ENCODE results near the gene IL9R. TPM values are rescaled to one million over a fixed set of nuclear protein-coding genes. Genes with fewer than 3 reads are reported as not detected.

IL9R gene
- 1 to 10 TPM; 3.9 to 5.0 TPM for total RNA-seq
- 0.16 TPM for polyA plus RNA-seq

DNA sequence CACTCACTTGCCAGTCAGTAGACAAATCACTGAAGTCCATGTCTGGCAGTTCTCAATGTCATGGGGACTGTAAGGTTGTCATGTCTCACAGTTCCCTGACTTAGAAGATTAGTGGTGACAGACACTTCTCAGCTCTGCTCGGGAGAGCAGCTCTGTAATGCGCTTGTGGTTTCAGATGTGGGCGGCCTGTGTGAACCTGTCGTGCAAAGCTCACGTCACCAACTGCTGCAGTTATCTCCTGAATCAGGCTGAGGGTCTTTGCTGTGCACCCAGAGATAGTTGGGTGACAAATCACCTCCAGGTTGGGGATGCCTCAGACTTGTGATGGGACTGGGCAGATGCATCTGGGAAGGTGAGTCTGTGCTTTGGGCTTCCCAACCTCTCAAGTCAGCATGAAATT lies at the start of gene IL9R:
Gene IL9R, plus strand, starts transcription at position 261 of the 400 bp plus-strand sequence. Its CDS starts 64 bp downstream, at position 325.
- H3K27me3 Mint-ChIP-seq, result no peaks in the 10 kb centered on the region
- no peak within 1 kb of the TSS for H3K27ac ChIP-seq (ENCODE audit: low read depth, low read length)
- H3K36me3 ChIP-seq (ENCODE audit: insufficient read depth, low read length), result no peaks in the 10 kb centered on the region
- H3K36me3 Mint-ChIP-seq, result no peaks in the 10 kb centered on the region
- H3K4me1 ChIP-seq (ENCODE audit: insufficient read depth, low read length), result no peaks in the 10 kb centered on the region
- H3K4me1 Mint-ChIP-seq, result peaks cover 19 to 69% (median 57%) of the 10 kb centered on the region in 3 donors
- ChIA-PET POLR2A (no interaction called here), CTCF (no interaction called here)
- DNase-seq, result peak; percentile 20 to 82 (median 39)
- no peaks in the 10 kb centered on the region for H3K9me3 Mint-ChIP-seq
- H3K27me3 ChIP-seq (ENCODE audit: insufficient read depth, low read length, poor library complexity, severe bottlenecking), result no peaks in the 10 kb centered on the region
- H3K27ac Mint-ChIP-seq, result peak within 1 kb of the TSS; percentile 5 to 93 (median 86)
- no peaks in the 10 kb centered on the region for H3K9me3 ChIP-seq (ENCODE audit: low read length)
- no peak within 1 kb of the TSS for H3K4me3 ChIP-seq (ENCODE audit: low read length)
- peak within 1 kb of the TSS in 6 of 7 donors; percentile 24 to 69 (median 58) for H3K4me3 Mint-ChIP-seq

DNA sequence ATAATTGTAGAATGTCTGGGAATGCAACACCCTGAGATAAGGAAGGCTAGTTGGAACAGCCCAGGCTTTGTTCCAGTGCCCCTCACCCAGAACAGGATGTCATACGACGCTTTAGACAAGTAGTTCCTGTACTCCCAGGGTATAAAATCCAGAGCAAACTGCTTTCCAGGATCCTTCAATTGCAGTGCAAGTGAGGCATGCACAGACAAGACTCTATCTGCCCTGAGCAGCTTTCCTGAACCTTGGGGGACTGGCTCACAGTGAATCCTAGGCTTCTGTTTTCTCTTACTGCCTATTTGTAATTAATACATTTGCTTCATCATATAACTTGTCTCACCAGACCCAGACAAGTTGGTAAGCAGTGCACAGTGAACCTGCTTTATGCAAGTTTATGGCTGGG lies 48.4 kb upstream of the IL9R start:
- H3K27ac ChIP-seq (ENCODE audit: low read depth, low read length), result no peak overlapping the region
- no peak for DNase-seq
- POLR2A ChIA-PET, result no interaction called here
- H3K4me1 ChIP-seq (ENCODE audit: insufficient read depth, low read length), result no peaks in the 10 kb centered on the region
- H3K36me3 Mint-ChIP-seq, result peaks cover 0 to 7% (median 3%) of the 10 kb centered on the region in 3 donors
- no peaks in the 10 kb centered on the region for H3K9me3 Mint-ChIP-seq
- H3K4me1 Mint-ChIP-seq, result no peaks in the 10 kb centered on the region
- no peak overlapping the region for H3K4me3 Mint-ChIP-seq
- no peaks in the 10 kb centered on the region for H3K9me3 ChIP-seq (ENCODE audit: low read length)
- H3K36me3 ChIP-seq (ENCODE audit: insufficient read depth, low read length), result no peaks in the 10 kb centered on the region
- CTCF ChIA-PET, result no interaction called here
- no peak overlapping the region for H3K27ac Mint-ChIP-seq
- no peaks in the 10 kb centered on the region for H3K27me3 ChIP-seq (ENCODE audit: insufficient read depth, low read length, poor library complexity, severe bottlenecking)
- H3K4me3 ChIP-seq (ENCODE audit: low read length), result no peak overlapping the region
- no peaks in the 10 kb centered on the region for H3K27me3 Mint-ChIP-seq

DNA sequence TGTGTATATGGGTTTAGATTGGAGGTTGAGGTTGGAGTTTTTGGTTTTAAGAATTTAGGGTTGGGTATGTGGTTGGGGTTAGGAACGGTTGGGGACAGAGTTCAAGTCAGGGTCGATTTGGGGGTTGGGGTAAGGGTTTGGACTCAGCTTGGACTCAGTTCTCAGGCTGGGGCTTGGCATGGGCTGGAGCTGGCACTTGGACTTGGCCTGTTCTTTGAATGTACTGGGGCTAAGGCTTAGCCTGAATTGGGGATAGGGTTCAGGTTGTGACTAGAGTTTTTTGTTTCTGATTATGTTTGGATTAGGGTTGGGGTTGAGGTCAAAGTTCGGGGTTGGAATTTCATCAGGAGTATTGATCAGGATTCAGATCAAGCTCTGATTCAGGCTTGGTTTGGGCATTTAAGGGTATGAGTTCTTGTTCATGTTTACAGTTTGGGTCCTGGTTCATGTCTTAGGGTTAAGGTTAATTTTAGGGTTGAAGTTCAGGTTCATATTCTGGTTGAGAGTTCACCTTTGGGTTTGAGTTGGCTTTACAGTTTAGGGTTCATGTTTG lies 46.2 kb upstream of the IL9R start:
- Mint-ChIP-seq H3K9me3 (no peaks in the 10 kb centered on the region), H3K4me3 (no peak overlapping the region), H3K27ac (no peak overlapping the region), H3K36me3 (peaks cover 0 to 3% (median 1%) of the 10 kb centered on the region in 3 donors), H3K4me1 (no peaks in the 10 kb centered on the region), H3K27me3 (no peaks in the 10 kb centered on the region)
- H3K9me3 ChIP-seq (ENCODE audit: low read length), result no peaks in the 10 kb centered on the region
- H3K4me1 ChIP-seq (ENCODE audit: insufficient read depth, low read length), result no peaks in the 10 kb centered on the region
- H3K27ac ChIP-seq (ENCODE audit: low read depth, low read length), result no peak overlapping the region
- H3K36me3 ChIP-seq (ENCODE audit: insufficient read depth, low read length), result no peaks in the 10 kb centered on the region
- DNase-seq, result no peak
- POLR2A ChIA-PET, result no interaction called here
- CTCF ChIA-PET, result no interaction called here
- H3K27me3 ChIP-seq (ENCODE audit: insufficient read depth, low read length, poor library complexity, severe bottlenecking), result no peaks in the 10 kb centered on the region
- H3K4me3 ChIP-seq (ENCODE audit: low read length), result no peak overlapping the region

GRCh38 chrX:155953055-155953454 lies 44.4 kb upstream of the IL9R start:
- Mint-ChIP-seq H3K27me3 (no peaks in the 10 kb centered on the region), H3K36me3 (peaks cover 0 to 3% (median 1%) of the 10 kb centered on the region in 3 donors), H3K4me3 (no peak overlapping the region), H3K27ac (no peak overlapping the region), H3K9me3 (peaks cover 0 to 3% (median 0%) of the 10 kb centered on the region in 5 donors), H3K4me1 (no peaks in the 10 kb centered on the region)
- ChIA-PET CTCF (no interaction called here), POLR2A (no interaction called here)
- H3K27me3 ChIP-seq (ENCODE audit: insufficient read depth, low read length, poor library complexity, severe bottlenecking), result no peaks in the 10 kb centered on the region
- no peaks in the 10 kb centered on the region for H3K4me1 ChIP-seq (ENCODE audit: insufficient read depth, low read length)
- H3K9me3 ChIP-seq (ENCODE audit: low read length), result no peaks in the 10 kb centered on the region
- no peak for DNase-seq
- H3K4me3 ChIP-seq (ENCODE audit: low read length), result no peak overlapping the region
- no peak overlapping the region for H3K27ac ChIP-seq (ENCODE audit: low read depth, low read length)
- no peaks in the 10 kb centered on the region for H3K36me3 ChIP-seq (ENCODE audit: insufficient read depth, low read length)

DNA sequence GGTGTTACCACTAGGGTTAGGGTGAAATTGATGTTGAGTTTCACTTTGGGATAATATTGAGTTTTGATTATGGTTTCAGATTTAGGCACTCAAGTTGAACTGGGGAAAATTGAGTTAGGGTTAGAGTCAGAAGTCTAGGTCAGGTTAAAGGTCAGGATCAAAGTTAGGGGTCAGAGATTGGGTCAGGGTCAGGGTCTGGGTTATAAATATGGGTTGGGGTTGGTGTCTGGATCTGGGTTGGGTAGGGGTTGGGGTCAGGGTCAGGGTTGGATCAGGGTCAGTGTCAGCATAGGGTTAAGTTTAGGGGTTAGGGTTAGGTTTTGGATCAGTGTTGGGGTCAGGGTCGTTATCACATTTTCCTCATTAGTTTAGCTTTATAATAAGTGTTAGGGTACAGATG lies 42.7 kb upstream of the IL9R start:
- ChIA-PET POLR2A (no interaction called here), CTCF (no interaction called here)
- H3K27ac Mint-ChIP-seq, result no peak overlapping the region
- H3K27me3 Mint-ChIP-seq, result no peaks in the 10 kb centered on the region
- DNase-seq, result no peak
- H3K27me3 ChIP-seq (ENCODE audit: insufficient read depth, low read length, poor library complexity, severe bottlenecking), result no peaks in the 10 kb centered on the region
- H3K36me3 Mint-ChIP-seq, result peaks cover 0 to 3% (median 1%) of the 10 kb centered on the region in 3 donors
- no peaks in the 10 kb centered on the region for H3K36me3 ChIP-seq (ENCODE audit: insufficient read depth, low read length)
- no peaks in the 10 kb centered on the region for H3K4me1 ChIP-seq (ENCODE audit: insufficient read depth, low read length)
- H3K9me3 ChIP-seq (ENCODE audit: low read length), result no peaks in the 10 kb centered on the region
- H3K4me3 Mint-ChIP-seq, result no peak overlapping the region
- H3K4me1 Mint-ChIP-seq, result no peaks in the 10 kb centered on the region
- H3K27ac ChIP-seq (ENCODE audit: low read depth, low read length), result no peak overlapping the region
- H3K9me3 Mint-ChIP-seq, result peaks cover 0 to 3% (median 0%) of the 10 kb centered on the region in 5 donors
- no peak overlapping the region for H3K4me3 ChIP-seq (ENCODE audit: low read length)

DNA sequence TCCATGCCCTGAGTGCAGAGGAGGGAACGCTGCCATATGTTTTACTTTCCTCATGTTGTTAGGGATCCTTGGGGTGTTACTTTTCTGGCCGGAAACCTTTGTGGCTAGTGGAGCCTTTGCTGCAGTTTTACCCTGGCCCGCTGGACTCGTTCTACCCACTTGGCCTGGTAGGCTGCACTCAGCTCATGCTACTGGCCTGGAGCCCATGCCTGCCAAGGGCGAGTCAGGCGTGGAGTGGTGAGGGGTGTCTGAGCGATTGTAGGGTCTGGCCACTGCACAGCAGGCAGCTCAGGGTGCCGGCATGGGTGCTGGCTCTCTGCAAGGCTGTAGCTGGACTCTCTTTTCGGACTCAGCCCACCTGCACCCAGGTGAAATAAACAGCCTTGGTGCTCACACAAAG lies 41.4 kb upstream of the IL9R start:
- Mint-ChIP-seq H3K27me3 (peaks cover 0 to 5% of the 10 kb centered on the region in 2 donors), H3K27ac (no peak overlapping the region), H3K9me3 (peaks cover 0 to 3% (median 0%) of the 10 kb centered on the region in 5 donors), H3K4me3 (no peak overlapping the region), H3K4me1 (no peaks in the 10 kb centered on the region), H3K36me3 (peaks cover 0 to 3% (median 1%) of the 10 kb centered on the region in 3 donors)
- no peak overlapping the region for H3K27ac ChIP-seq (ENCODE audit: low read depth, low read length)
- ChIA-PET POLR2A (no interaction called here), CTCF (no interaction called here)
- no peaks in the 10 kb centered on the region for H3K36me3 ChIP-seq (ENCODE audit: insufficient read depth, low read length)
- H3K9me3 ChIP-seq (ENCODE audit: low read length), result no peaks in the 10 kb centered on the region
- H3K4me3 ChIP-seq (ENCODE audit: low read length), result no peak overlapping the region
- H3K27me3 ChIP-seq (ENCODE audit: insufficient read depth, low read length, poor library complexity, severe bottlenecking), result no peaks in the 10 kb centered on the region
- DNase-seq, result no peak
- H3K4me1 ChIP-seq (ENCODE audit: insufficient read depth, low read length), result no peaks in the 10 kb centered on the region

GRCh38 chrX:155956649-155957048 lies 40.8 kb upstream of the IL9R start:
- DNase-seq, result no peak
- ChIA-PET CTCF (no interaction called here), POLR2A (no interaction called here)
- Mint-ChIP-seq H3K4me1 (no peaks in the 10 kb centered on the region), H3K36me3 (peaks cover 0 to 3% (median 1%) of the 10 kb centered on the region in 3 donors), H3K27me3 (peaks cover 2 to 5% of the 10 kb centered on the region in 2 donors), H3K4me3 (no peak overlapping the region), H3K9me3 (peaks cover 0 to 3% (median 0%) of the 10 kb centered on the region in 5 donors), H3K27ac (no peak overlapping the region)
- Histone ChIP-seq H3K4me3 (ENCODE audit: low read length) (no peak overlapping the region), H3K27ac (ENCODE audit: low read depth, low read length) (no peak overlapping the region), H3K9me3 (ENCODE audit: low read length) (no peaks in the 10 kb centered on the region), H3K36me3 (ENCODE audit: insufficient read depth, low read length) (no peaks in the 10 kb centered on the region), H3K27me3 (ENCODE audit: insufficient read depth, low read length, poor library complexity, severe bottlenecking) (no peaks in the 10 kb centered on the region), H3K4me1 (ENCODE audit: insufficient read depth, low read length) (no peaks in the 10 kb centered on the region)

DNA sequence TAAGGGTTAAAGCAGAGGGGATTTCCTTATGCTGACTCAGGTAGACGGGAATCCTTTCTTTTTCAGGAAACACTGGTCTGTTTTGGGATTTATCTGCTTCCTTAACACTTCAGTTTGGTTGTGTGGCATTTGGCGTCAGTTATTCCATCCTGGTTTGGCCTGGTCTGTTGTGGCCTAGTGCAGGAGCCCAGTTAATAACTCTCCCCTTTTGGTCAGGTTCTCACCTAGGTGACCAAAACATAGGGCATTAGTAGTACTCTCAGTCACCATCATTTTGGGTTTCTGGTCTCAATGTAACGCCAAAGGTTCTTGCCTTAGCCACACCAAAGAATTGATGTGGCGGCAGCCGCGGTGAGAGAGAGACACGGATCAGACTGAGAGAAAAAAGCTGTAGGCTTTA lies 39.7 kb upstream of the IL9R start:
- POLR2A ChIA-PET, result no interaction called here
- no peak overlapping the region for H3K27ac Mint-ChIP-seq

More for the DNA sequence above, 39.7 kb upstream of the IL9R start:
- Mint-ChIP-seq H3K4me1 (no peaks in the 10 kb centered on the region), H3K9me3 (peaks cover 0 to 3% (median 0%) of the 10 kb centered on the region in 5 donors), H3K27me3 (peaks cover 4 to 5% of the 10 kb centered on the region in 2 donors), H3K4me3 (no peak overlapping the region), H3K36me3 (peaks cover 0 to 3% (median 1%) of the 10 kb centered on the region in 3 donors)
- Histone ChIP-seq H3K36me3 (ENCODE audit: insufficient read depth, low read length) (no peaks in the 10 kb centered on the region), H3K27ac (ENCODE audit: low read depth, low read length) (no peak overlapping the region), H3K27me3 (ENCODE audit: insufficient read depth, low read length, poor library complexity, severe bottlenecking) (no peaks in the 10 kb centered on the region), H3K9me3 (ENCODE audit: low read length) (no peaks in the 10 kb centered on the region), H3K4me3 (ENCODE audit: low read length) (no peak overlapping the region), H3K4me1 (ENCODE audit: insufficient read depth, low read length) (no peaks in the 10 kb centered on the region)
- CTCF ChIA-PET, result no interaction called here
- no peak for DNase-seq

Data from CD8-positive, alpha-beta memory T cell (primary cell).